IMR-90 (cell line): ENCODE results near the gene NTRK3. TPM values are rescaled to one million over a fixed set of nuclear protein-coding genes. Genes with fewer than 3 reads are reported as not detected.
A peak's percentile ranks its signal among the peaks of the same experiment; 100 is the strongest.

Experiments used
- ATAC-seq: fragments of 200-7000 bp; cut with Tn5 transposase; 2 replicates; pipeline ENCODE4 v1.9.1; 2020; ENCODE audit warnings: low read depth, mild to moderate bottlenecking, moderate library complexity
- BruUV-seq: library from RNA; stranded (reverse); fragments of 400-500 nt; replicated peaks from 2 replicates; lab custom pipeline; 2021; lab: Mats Ljungman, UMichigan
- CTCF ChIA-PET: fragments of 300-600 bp; formaldehyde crosslinking; extraction: SDS; loops from one replicate; lab custom pipeline; 2021; ENCODE audit warnings: antibody characterized with exemption; lab: Yijun Ruan, JAX
- POLR2A ChIA-PET: fragments of 300-600 bp; sonication (Branson Sonifier 250); formaldehyde crosslinking; loops from one replicate; lab custom pipeline; 2022; ENCODE audit warnings: antibody characterized with exemption; ENCODE audit not compliant: unreplicated experiment; lab: Charles Lee
- DNase-seq: peaks from one replicate; pipeline ENCODE4 v3.0.0; 2013
- H2AFZ ChIP-seq: replicated peaks from 2 replicates; pipeline ENCODE3; 2013; ENCODE audit warnings: low read length, mild to moderate bottlenecking; ENCODE audit not compliant: poor library complexity
- H2AK5ac ChIP-seq: 2 replicates; pipeline ENCODE4 v1.6.1; 2013; ENCODE audit warnings: low read depth, low read length, inconsistent platforms
- H2AK9ac ChIP-seq: replicated peaks from 2 replicates; pipeline ENCODE3; 2013; ENCODE audit warnings: mild to moderate bottlenecking, low read depth, low read length, moderate library complexity; ENCODE audit not compliant: poor library complexity
- H2BK120ac ChIP-seq: 2 replicates; pipeline ENCODE4 v1.6.1; 2013; ENCODE audit warnings: low read depth, low read length, inconsistent platforms
- H2BK15ac ChIP-seq: 3 replicates; pipeline ENCODE4 v1.6.1; 2013; ENCODE audit warnings: low read depth, low read length, inconsistent platforms
- H2BK20ac ChIP-seq: 2 replicates; pipeline ENCODE4 v1.6.1; 2013; ENCODE audit warnings: low read depth, mild to moderate bottlenecking, inconsistent platforms, low read length, moderate library complexity
- H2BK5ac ChIP-seq: 2 replicates; pipeline ENCODE4 v1.6.1; 2013; ENCODE audit warnings: mild to moderate bottlenecking, low read depth, low read length, inconsistent platforms; ENCODE audit not compliant: poor library complexity, severe bottlenecking
- H3K14ac ChIP-seq: replicated peaks from 2 replicates; pipeline ENCODE4 v1.6.1; 2013; ENCODE audit warnings: low read depth, low read length, inconsistent platforms
- H3K18ac ChIP-seq: 2 replicates; pipeline ENCODE4 v1.6.1; 2013; ENCODE audit warnings: low read depth, low read length, control low read depth
- H3K23ac ChIP-seq: 2 replicates; pipeline ENCODE4 v1.6.1; 2013; ENCODE audit warnings: low read depth, low read length, inconsistent platforms
- H3K27ac ChIP-seq: 2 replicates; pipeline ENCODE4 v1.5.1; 2013; ENCODE audit warnings: mild to moderate bottlenecking, control low read depth, low read length; ENCODE audit not compliant: insufficient read depth
- H3K27me3 ChIP-seq: 2 replicates; pipeline ENCODE4 v1.6.1; 2013; ENCODE audit warnings: low read length; ENCODE audit not compliant: control insufficient read depth, insufficient read depth
- H3K36me3 ChIP-seq: 2 replicates; pipeline ENCODE4 v1.6.1; 2013; ENCODE audit warnings: low read length, mixed read lengths; ENCODE audit not compliant: control insufficient read depth, insufficient read depth
- H3K4ac ChIP-seq: 2 replicates; pipeline ENCODE4 v1.6.1; 2013; ENCODE audit warnings: low read depth, low read length, inconsistent platforms
- H3K4me1 ChIP-seq: 2 replicates; pipeline ENCODE4 v1.6.1; 2013; ENCODE audit warnings: low read length, mixed read lengths; ENCODE audit not compliant: control insufficient read depth, insufficient read depth
- H3K4me2 ChIP-seq: 2 replicates; pipeline ENCODE4 v1.6.1; 2013; ENCODE audit warnings: low read depth, mild to moderate bottlenecking, control low read depth, low read length, moderate library complexity
- H3K4me3 ChIP-seq: 2 replicates; pipeline ENCODE4 v1.5.1; 2013; ENCODE audit warnings: low read depth, mild to moderate bottlenecking, control low read depth, low read length, moderate library complexity; ENCODE audit not compliant: insufficient read depth
- H3K56ac ChIP-seq: 2 replicates; pipeline ENCODE4 v1.6.1; 2013; ENCODE audit warnings: low read length, inconsistent platforms; ENCODE audit not compliant: insufficient read depth; ENCODE audit errors: extremely low read depth
- H3K79me1 ChIP-seq, 2 experiments: 2 replicates each; pipeline ENCODE4 v1.6.1; 2013; ENCODE audit warnings: low read length in 2 of 2, inconsistent platforms in 1 of 2, low read depth in 1 of 2
- H3K9ac ChIP-seq: 2 replicates; pipeline ENCODE4 v1.6.1; 2013; ENCODE audit warnings: low read depth, low read length, control low read depth
- H3K9me1 ChIP-seq: 2 replicates; pipeline ENCODE4 v1.6.1; 2013; ENCODE audit warnings: low read length, inconsistent platforms; ENCODE audit not compliant: insufficient read depth
- H3K9me3 ChIP-seq: 2 replicates; pipeline ENCODE4 v1.6.1; 2013; ENCODE audit warnings: low read length; ENCODE audit not compliant: control insufficient read depth, insufficient read depth
- H4K20me1 ChIP-seq: 2 replicates; pipeline ENCODE4 v1.6.1; 2013; ENCODE audit warnings: low read length, inconsistent platforms; ENCODE audit not compliant: insufficient read depth
- H4K5ac ChIP-seq: 2 replicates; pipeline ENCODE4 v1.6.1; 2013; ENCODE audit warnings: mild to moderate bottlenecking, low read depth, low read length, control low read depth
- H4K8ac ChIP-seq, 2 experiments: 2 replicates each; pipeline ENCODE4 v1.6.1; 2013; ENCODE audit warnings: low read depth in 2 of 2, low read length in 2 of 2, control low read depth in 1 of 2, inconsistent platforms in 1 of 2
- H4K91ac ChIP-seq: 2 replicates; pipeline ENCODE4 v1.6.1; 2013; ENCODE audit warnings: low read depth, low read length, inconsistent platforms; ENCODE audit not compliant: insufficient read depth
- BHLHE40 ChIP-seq: fragments of 150-350 bp; IDR thresholded peaks from 2 replicates; pipeline ENCODE4 v1.6.1; 2016; ENCODE audit warnings: mild to moderate bottlenecking, low read depth, low read length
- RAD21 ChIP-seq: IDR thresholded peaks from 2 replicates; pipeline ENCODE4 v1.6.1; 2012; ENCODE audit warnings: low read length, improper control_type of control experiment
- RCOR1 ChIP-seq: IDR thresholded peaks from 2 replicates; pipeline ENCODE4 v1.6.1; 2012; ENCODE audit warnings: mild to moderate bottlenecking, low read length, improper control_type of control experiment; ENCODE audit not compliant: insufficient replicate concordance
- SMC3 ChIP-seq: fragments of 150-350 bp; IDR thresholded peaks from 2 replicates; pipeline ENCODE4 v1.6.1; 2016; ENCODE audit warnings: low read depth, mild to moderate bottlenecking, antibody characterized with exemption, low read length, moderate library complexity
- WGBS, 2 experiments: methylation state at CpG; one replicate each; pipeline versions ENCODE4 v1.1.5 to v1.1.7; 2013; ENCODE audit warnings: missing lambda C conversion rate in 2 of 2; ENCODE audit not compliant: insufficient read length in 1 of 2; ENCODE audit errors: extremely low coverage in 2 of 2; 5-methylcytosine and 5-hydroxymethylcytosine counted together
- dilution Hi-C: fragments of 300-500 bp; cut with HindIII; formaldehyde crosslinking; loops from one replicate; pipeline ENCODE4 v1.14.3; 2018; ENCODE audit warnings: low sequenced_read_pairs; ENCODE audit not compliant: unreplicated experiment
- in situ Hi-C: fragments of 300-500 bp; cut with MboI; formaldehyde crosslinking; loops from 3 replicates; pipeline ENCODE4 v1.14.3; 2019; ENCODE audit warnings: low sequenced_read_pairs, inconsistent platforms, mixed read lengths
- intact Hi-C: fragments of 100-400 bp; cut with micrococcal nuclease; formaldehyde crosslinking; loops from 2 replicates; pipeline ENCODE4 v1.10.0; 2022
- polyA plus RNA-seq, 3 experiments: library from polyadenylated mRNA; depleted of rRNA; stranded (reverse); fragments of >200 nt; gene quantifications; 2 replicates each; pipeline ENCODE4 v1.2.3, GENCODE V29; 2012; ENCODE audit warnings: low replicate concordance in 1 of 3
- total RNA-seq: library from RNA; depleted of rRNA; stranded (reverse); fragments of >200 nt; gene quantifications from 2 replicates; pipeline ENCODE4 v1.2.3, GENCODE V29; 2012
- TF ChIP-seq, protein P1 (sequence below): conservative IDR thresholded peaks from 2 replicates; pipeline ENCODE4 v1.5.1; 2012; ENCODE audit warnings: mild to moderate bottlenecking, low read depth, low read length, improper control_type of control experiment

The NTRK3 gene
- total and polyA plus RNA-seq, 2 of the 4 experiments (the other 2 are of a cell fraction): under 0.01 to 0.15 TPM

GRCh38 chr15:88274553-88275460 is 18.3 kb upstream of the NTRK3 start:
- BruUV-seq: no TSS peak
- Histone ChIP-seq H3K9ac (no peak overlapping the region), H3K27ac (no peak overlapping the region), H3K27me3 (no peaks in the 10 kb centered on the region; the same call in 1 of the 2 replicates), H2BK20ac (no peak overlapping the region), H2AK5ac (no peak overlapping the region), H3K9me3 (no peaks in the 10 kb centered on the region), H3K14ac (no peak overlapping the region), H2BK120ac (no peak overlapping the region), H3K4me2 (no peak overlapping the region), H3K4me3 (no peak overlapping the region), H3K23ac (no peak overlapping the region), H4K5ac (no peak overlapping the region), H3K9me1 (no peaks in the 10 kb centered on the region), H4K20me1 (no peaks in the 10 kb centered on the region), H2AFZ (peak overlapping the region; percentile 74), H3K56ac (no peak overlapping the region), H4K91ac (no peak overlapping the region), H2AK9ac (no peak overlapping the region), H2BK5ac (no peak overlapping the region), H3K4ac (no peak overlapping the region), H3K18ac (no peak overlapping the region), H3K36me3 (no peaks in the 10 kb centered on the region), H2BK15ac (no peak overlapping the region), H4K8ac (no peak overlapping the region), H3K4me1 (no peaks in the 10 kb centered on the region), H3K79me1 (no peaks in the 10 kb centered on the region)
- CTCF ChIA-PET: no interaction called here
- DNase-seq: peak; percentile 50
- ATAC-seq: peak; percentile 96
- POLR2A ChIA-PET: no interaction called here
- in situ Hi-C loops: no loop called here
- no CpG with 5 or more reads among the region's 11 CpGs for WGBS, 2 experiments
- no peak for TF ChIP-seq BHLHE40
- no peak for TF ChIP-seq RCOR1
- TF ChIP-seq, protein P1, sequence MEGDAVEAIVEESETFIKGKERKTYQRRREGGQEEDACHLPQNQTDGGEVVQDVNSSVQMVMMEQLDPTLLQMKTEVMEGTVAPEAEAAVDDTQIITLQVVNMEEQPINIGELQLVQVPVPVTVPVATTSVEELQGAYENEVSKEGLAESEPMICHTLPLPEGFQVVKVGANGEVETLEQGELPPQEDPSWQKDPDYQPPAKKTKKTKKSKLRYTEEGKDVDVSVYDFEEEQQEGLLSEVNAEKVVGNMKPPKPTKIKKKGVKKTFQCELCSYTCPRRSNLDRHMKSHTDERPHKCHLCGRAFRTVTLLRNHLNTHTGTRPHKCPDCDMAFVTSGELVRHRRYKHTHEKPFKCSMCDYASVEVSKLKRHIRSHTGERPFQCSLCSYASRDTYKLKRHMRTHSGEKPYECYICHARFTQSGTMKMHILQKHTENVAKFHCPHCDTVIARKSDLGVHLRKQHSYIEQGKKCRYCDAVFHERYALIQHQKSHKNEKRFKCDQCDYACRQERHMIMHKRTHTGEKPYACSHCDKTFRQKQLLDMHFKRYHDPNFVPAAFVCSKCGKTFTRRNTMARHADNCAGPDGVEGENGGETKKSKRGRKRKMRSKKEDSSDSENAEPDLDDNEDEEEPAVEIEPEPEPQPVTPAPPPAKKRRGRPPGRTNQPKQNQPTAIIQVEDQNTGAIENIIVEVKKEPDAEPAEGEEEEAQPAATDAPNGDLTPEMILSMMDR: peak; percentile 86
- TF ChIP-seq RAD21: peak; percentile 94
- peak; percentile 84 for TF ChIP-seq SMC3
- dilution Hi-C loops: no loop called here
- intact Hi-C loops: loop anchor here (1.0 to 10.0 kb wide), 3 partner anchors 175 to 1360 kb away; no protein-coding TSS in a partner anchor
